H1 (cell line): ENCODE results near the gene CCNY. TPM values are rescaled to one million over a fixed set of nuclear protein-coding genes. Genes with fewer than 3 reads are reported as not detected.

Experiments
- CTCF ChIA-PET: fragments of 300-600 bp; sonication (Branson Sonifier 250); formaldehyde crosslinking; loops from one replicate; lab custom pipeline; 2021; ENCODE audit not compliant: partially characterized antibody; lab: Charles Lee
- POLR2A ChIA-PET: fragments of 300-600 bp; sonication (Branson Sonifier 250); formaldehyde crosslinking; loops from one replicate; lab custom pipeline; 2021; ENCODE audit warnings: inconsistent platforms; ENCODE audit not compliant: partially characterized antibody; lab: Charles Lee
- DNase-seq, 2 experiments: peaks; one replicate each; pipeline versions ENCODE4 v3.0.0 to v3.0.0-alpha.2; 2010 to 2022; ENCODE audit warnings: low spot score in 2 of 2, low read depth in 1 of 2, mixed read lengths in 1 of 2
- FAIRE-seq: peaks from 2 replicates; lab custom pipeline; 2011; peaks lifted over from hg19 to GRCh38; lab: Jason Lieb, UNC
- H2AFZ ChIP-seq: 2 replicates; pipeline ENCODE4 v1.8.1; 2012; ENCODE audit warnings: low read length, inconsistent platforms
- H2AK5ac ChIP-seq: 2 replicates; pipeline ENCODE4 v1.6.1; 2013; ENCODE audit warnings: low read depth, low read length
- H2BK120ac ChIP-seq: replicated peaks from 2 replicates; pipeline ENCODE3; 2013; ENCODE audit warnings: low read depth, low read length, inconsistent platforms
- H2BK12ac ChIP-seq: 2 replicates; pipeline ENCODE4 v1.6.1; 2013; ENCODE audit warnings: low read depth, low read length
- H2BK15ac ChIP-seq: 2 replicates; pipeline ENCODE4 v1.6.1; 2013; ENCODE audit warnings: low read length
- H2BK20ac ChIP-seq: 2 replicates; pipeline ENCODE4 v1.6.1; 2013; ENCODE audit warnings: low read length
- H2BK5ac ChIP-seq: 2 replicates; pipeline ENCODE4 v1.6.1; 2013; ENCODE audit warnings: low read depth, low read length
- H3K14ac ChIP-seq: 2 replicates; pipeline ENCODE4 v1.6.1; 2013; ENCODE audit warnings: inconsistent platforms; ENCODE audit not compliant: insufficient read length
- H3K18ac ChIP-seq: 2 replicates; pipeline ENCODE4 v1.6.1; 2013; ENCODE audit warnings: low read length; ENCODE audit errors: extremely low read depth
- H3K23ac ChIP-seq: 2 replicates; pipeline ENCODE4 v1.6.1; 2013; ENCODE audit warnings: inconsistent platforms; ENCODE audit not compliant: insufficient read length
- H3K23me2 ChIP-seq: 2 replicates; pipeline ENCODE4 v1.6.1; 2013; ENCODE audit warnings: low read depth, low read length
- H3K27ac ChIP-seq: 2 replicates; pipeline ENCODE4 v1.6.1; 2011; ENCODE audit warnings: low read depth, low read length, inconsistent platforms
- H3K27me3 ChIP-seq, 4 experiments: replicated peaks in 1 of 4; 1 replicate in 1 of 4; 2 replicates in 3 of 4; pipeline versions ENCODE4 v1.6.1 to v1.8.1; 2011 to 2013; ENCODE audit warnings: low read length in 3 of 4, mild to moderate bottlenecking in 3 of 4, inconsistent platforms in 2 of 4, mixed read lengths in 2 of 4, moderate library complexity in 1 of 4; ENCODE audit not compliant: control insufficient read depth in 3 of 4, insufficient read depth in 3 of 4; ENCODE audit errors: extremely low read depth in 1 of 4
- H3K36me3 ChIP-seq, 4 experiments: 2 replicates each; pipeline versions ENCODE4 v1.6.1 to v1.8.1; 2011 to 2013; ENCODE audit warnings: mild to moderate bottlenecking in 4 of 4, low read length in 3 of 4, moderate library complexity in 2 of 4, control low read depth in 1 of 4, inconsistent platforms in 1 of 4; ENCODE audit not compliant: insufficient read depth in 4 of 4, control insufficient read depth in 2 of 4
- H3K4ac ChIP-seq: replicated peaks from 2 replicates; pipeline ENCODE3; 2013; ENCODE audit warnings: low read length, low read depth, mixed read lengths, inconsistent platforms; ENCODE audit not compliant: insufficient read length
- H3K4me1 ChIP-seq, 4 experiments: replicated peaks in 1 of 4; 1 replicate in 1 of 4; 2 replicates in 3 of 4; pipeline versions ENCODE4 v1.6.1 to v1.8.1; 2011 to 2013; ENCODE audit warnings: low read length in 3 of 4, inconsistent platforms in 2 of 4, mixed read lengths in 1 of 4; ENCODE audit not compliant: insufficient read depth in 4 of 4, control insufficient read depth in 3 of 4
- H3K4me2 ChIP-seq, 2 experiments: 2 replicates each; pipeline versions ENCODE4 v1.6.1 to v1.8.1; 2011 to 2013; ENCODE audit warnings: low read depth in 2 of 2, low read length in 2 of 2, control low read depth in 1 of 2, inconsistent platforms in 1 of 2, mild to moderate bottlenecking in 1 of 2; ENCODE audit not compliant: insufficient read depth in 1 of 2
- H3K4me3 ChIP-seq, 4 experiments: fragments of 200-600, 300-600 bp in 1 of 4; sonication (generic), shearing (Covaris generic), sonication (Bioruptor Twin) in 1 of 4; 2 replicates each; pipeline versions ENCODE4 v1.5.1 to v1.8.1; 2011 to 2016; ENCODE audit warnings: low read length in 4 of 4, low read depth in 3 of 4, control low read depth in 2 of 4, inconsistent platforms in 2 of 4, mild to moderate bottlenecking in 2 of 4, mixed read lengths in 1 of 4, moderate library complexity in 1 of 4; ENCODE audit not compliant: insufficient read depth in 2 of 4; ENCODE audit errors: extremely low read depth in 1 of 4
- H3K56ac ChIP-seq: replicated peaks from 2 replicates; pipeline ENCODE3; 2013; ENCODE audit warnings: low read depth, mild to moderate bottlenecking, mixed read lengths, low read length, inconsistent platforms; ENCODE audit not compliant: insufficient read length
- H3K79me1 ChIP-seq: 2 replicates; pipeline ENCODE4 v1.6.1; 2013; ENCODE audit warnings: low read depth, low read length, control low read depth
- H3K79me2 ChIP-seq, 2 experiments: 2 replicates each; pipeline versions ENCODE4 v1.6.1 to v1.8.1; 2012 to 2013; ENCODE audit warnings: low read length in 2 of 2, mild to moderate bottlenecking in 2 of 2, inconsistent platforms in 1 of 2; ENCODE audit not compliant: insufficient read depth in 2 of 2, control insufficient read depth in 1 of 2
- H3K9ac ChIP-seq, 4 experiments: replicated peaks in 1 of 4; 1 replicate in 1 of 4; 2 replicates in 3 of 4; pipeline versions ENCODE4 v1.6.1 to v1.8.1; 2011 to 2013; ENCODE audit warnings: low read depth in 3 of 4, low read length in 3 of 4, control low read depth in 2 of 4, mild to moderate bottlenecking in 2 of 4, moderate library complexity in 2 of 4, inconsistent platforms in 1 of 4; ENCODE audit errors: extremely low read depth in 1 of 4
- H3K9me3 ChIP-seq, 2 experiments: 2 replicates each; pipeline versions ENCODE4 v1.6.1 to v1.8.1; 2012 to 2013; ENCODE audit warnings: mild to moderate bottlenecking in 2 of 2, moderate library complexity in 2 of 2, control low read depth in 1 of 2, inconsistent platforms in 1 of 2, low read depth in 1 of 2, low read length in 1 of 2, mixed read lengths in 1 of 2; ENCODE audit not compliant: insufficient read depth in 2 of 2
- H4K20me1 ChIP-seq, 2 experiments: replicated peaks in 1 of 2; 2 replicates each; pipeline versions ENCODE3 to v1.8.1; 2011 to 2013; ENCODE audit warnings: inconsistent platforms in 2 of 2, low read length in 2 of 2, mild to moderate bottlenecking in 1 of 2; ENCODE audit not compliant: insufficient read depth in 2 of 2, control insufficient read depth in 1 of 2
- H4K5ac ChIP-seq: 2 replicates; pipeline ENCODE4 v1.6.1; 2013; ENCODE audit warnings: low read length, low read depth, mixed read lengths, inconsistent platforms; ENCODE audit not compliant: insufficient read length
- H4K8ac ChIP-seq: 2 replicates; pipeline ENCODE4 v1.8.0; 2013; ENCODE audit warnings: mild to moderate bottlenecking, moderate library complexity, low read length, inconsistent platforms; ENCODE audit not compliant: insufficient read depth; ENCODE audit errors: extremely low read depth
- H4K91ac ChIP-seq: replicated peaks from 2 replicates; pipeline ENCODE3; 2013; ENCODE audit warnings: low read length, mixed read lengths, inconsistent platforms; ENCODE audit not compliant: insufficient read length
- JUN ChIP-seq: IDR thresholded peaks from 2 replicates; pipeline ENCODE4 v1.6.1; 2011; ENCODE audit warnings: low read depth, mild to moderate bottlenecking, improper control_type of control experiment, low read length
- JUND ChIP-seq: IDR thresholded peaks from 2 replicates; pipeline ENCODE4 v1.6.1; 2011; ENCODE audit warnings: mild to moderate bottlenecking, improper control_type of control experiment, low read length
- SAP30 ChIP-seq: fragments of 300-600 bp; sonication (generic); IDR thresholded peaks from 2 replicates; pipeline ENCODE4 v1.7.1; 2012; ENCODE audit warnings: low read length, moderate library complexity, mild to moderate bottlenecking, inconsistent platforms; ENCODE audit not compliant: insufficient read depth, insufficient replicate concordance
- SP2 ChIP-seq: IDR thresholded peaks from 2 replicates; pipeline ENCODE4 v1.6.1; 2012; ENCODE audit warnings: mild to moderate bottlenecking, low read length, inconsistent platforms
- SRF ChIP-seq: IDR thresholded peaks from 2 replicates; pipeline ENCODE4 v1.6.1; 2011; ENCODE audit warnings: mild to moderate bottlenecking, low read depth, low read length, moderate library complexity
- WGBS, 2 experiments: shearing (Covaris generic) in 1 of 2; methylation state at CpG; one replicate each; pipeline versions ENCODE4 v1.1.6 to v1.1.7; 2013 to 2015; ENCODE audit warnings: low lambda C conversion rate in 2 of 2, mixed read lengths in 2 of 2, inconsistent platforms in 1 of 2, low coverage in 1 of 2, missing lambda C conversion rate in 1 of 2; ENCODE audit not compliant: insufficient replicate concordance in 2 of 2, insufficient coverage in 1 of 2, insufficient read length in 1 of 2; ENCODE audit errors: extremely low coverage in 1 of 2, missing lambda C conversion rate in 1 of 2; 5-methylcytosine and 5-hydroxymethylcytosine counted together
- polyA plus RNA-seq, 7 experiments: library from polyadenylated mRNA; depleted of rRNA in 3 of 7; stranded (reverse) in 5 of 7; unstranded in 2 of 7; fragments of >200 nt in 5 of 7; fragments of 200-250 nt in 2 of 7; gene quantifications; 1 replicate in 5 of 7; 2 replicates in 1 of 7; 4 replicates in 1 of 7; pipeline versions ENCODE4 v1.2.1 to v1.2.3, GENCODE V29; 2011 to 2013; ENCODE audit warnings: missing spikeins in 2 of 7, mixed read lengths in 2 of 7
- total RNA-seq: library from RNA; stranded (reverse); fragmentation: NEBNext Ultra II Directional; extraction: Animal tissue kit (Norgen Biotek cat#: 25700); gene quantifications from 2 replicates; pipeline ENCODE4 v1.2.1, GENCODE V29; 2021
- TF ChIP-seq, protein P1 (sequence below): IDR thresholded peaks from 2 replicates; pipeline ENCODE4 v1.6.1; 2012; ENCODE audit warnings: low read length, inconsistent platforms

CCNY gene
- total and polyA plus RNA-seq, 2 of the 8 experiments (the other 6 are each of a cell fraction or from before 2014, with no cell fraction given): 25.3 to 68.2 TPM

DNA sequence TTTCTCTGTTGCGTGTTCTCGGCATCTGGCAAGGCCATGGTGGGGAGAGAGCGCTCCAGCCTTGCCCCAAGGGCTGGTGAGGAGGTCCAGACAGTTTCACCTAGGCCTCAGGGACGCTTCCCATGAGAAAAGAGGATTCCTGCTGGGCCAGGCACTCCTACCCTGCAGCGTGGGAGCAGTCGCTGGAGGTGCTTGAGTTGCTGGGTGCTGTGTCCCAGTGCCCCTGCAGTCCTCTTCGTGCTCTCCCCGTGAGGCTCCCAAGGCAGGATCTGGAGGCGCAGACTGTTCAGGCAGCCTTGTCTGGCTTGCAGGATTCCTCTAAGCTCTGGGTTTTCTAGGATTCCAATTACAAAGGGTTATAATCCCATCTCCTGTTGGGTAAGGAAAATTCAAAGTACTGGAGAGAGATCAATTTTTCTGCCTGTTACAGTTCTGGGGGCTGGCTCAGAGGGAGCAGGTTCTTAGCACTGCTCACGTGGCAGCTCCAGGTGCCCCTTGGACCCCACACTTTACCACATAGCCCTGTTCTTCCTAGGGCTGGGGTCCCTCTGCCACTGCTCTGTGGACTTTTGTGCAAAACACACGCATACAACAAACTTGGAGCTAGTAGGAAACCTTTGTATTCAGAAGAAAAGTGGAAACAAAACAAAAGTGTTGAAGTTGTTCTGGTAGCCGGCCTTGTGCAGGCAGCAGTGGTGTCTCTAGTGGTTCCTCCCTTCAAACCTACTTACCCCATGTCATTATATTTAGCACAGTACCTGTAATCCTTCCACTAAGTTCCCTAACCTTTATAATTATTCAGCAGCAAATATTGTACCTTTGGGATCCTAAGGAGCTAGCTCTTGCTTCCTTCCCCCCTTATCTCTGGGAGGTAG, 60.5 kb downstream of the CCNY start:
- Histone ChIP-seq H3K27me3 (no peaks in the 10 kb centered on the region), H3K4ac (no peak overlapping the region), H2BK12ac (no peak overlapping the region), H2BK20ac (no peak overlapping the region), H3K9ac (no peak overlapping the region), H3K18ac (no peak overlapping the region; the same call in 1 of the 2 replicates), H4K8ac (peak overlapping the region; percentile 62), H3K79me2 (peaks cover 15 to 83% of the 10 kb centered on the region in 2 experiments), H3K27ac (no peak overlapping the region), H2AFZ (no peak overlapping the region), H3K56ac (no peak overlapping the region), H3K4me2 (no peak overlapping the region; a peak in 1 of 4 replicates), H3K4me1 (peaks cover 20 to 49% (median 36%) of the 10 kb centered on the region in 4 experiments), H4K20me1 (peaks cover 0 to 11% of the 10 kb centered on the region in 2 experiments), H2BK5ac (no peak overlapping the region), H3K4me3 (no peak overlapping the region; a peak in 1 of 8 replicates), H3K79me1 (peaks cover 21% of the 10 kb centered on the region), H4K91ac (peak overlapping the region; percentile 42), H3K9me3 (no peaks in the 10 kb centered on the region), H3K36me3 (no peaks in the 10 kb centered on the region; a peak in 1 of 8 replicates), H2BK120ac (no peak overlapping the region), H3K23me2 (no peaks in the 10 kb centered on the region), H2BK15ac (0 out of 2 replicates have a peak overlapping the region, but pooled peaks have one; percentile 24), H3K23ac (no peak overlapping the region), H4K5ac (no peak overlapping the region), H3K14ac (no peak overlapping the region), H2AK5ac (no peak overlapping the region)
- 80% methylated on average over 12 of the region's 12 CpGs; no CpG with 5 or more reads in 1 of the 2 experiments for WGBS, 2 experiments
- FAIRE-seq (no peak), DNase-seq (no peak)
- POLR2A ChIA-PET: interaction anchor here (1.0 to 1.3 kb wide), 2 partner anchors 14 to 32 kb away, joined by 3 read pairs; no protein-coding TSS in a partner anchor
- CTCF ChIA-PET: interaction anchor here (0.6 to 1.5 kb wide), 5 partner anchors 15 to 404 kb away, joined by 3 to 5 read pairs (median 3); no protein-coding TSS in a partner anchor
- TF ChIP-seq JUN: no peak
- no peak for TF ChIP-seq SP2
- TF ChIP-seq SAP30: no peak
- TF ChIP-seq SRF: no peak
- TF ChIP-seq JUND: no peak
- TF ChIP-seq, protein P1, sequence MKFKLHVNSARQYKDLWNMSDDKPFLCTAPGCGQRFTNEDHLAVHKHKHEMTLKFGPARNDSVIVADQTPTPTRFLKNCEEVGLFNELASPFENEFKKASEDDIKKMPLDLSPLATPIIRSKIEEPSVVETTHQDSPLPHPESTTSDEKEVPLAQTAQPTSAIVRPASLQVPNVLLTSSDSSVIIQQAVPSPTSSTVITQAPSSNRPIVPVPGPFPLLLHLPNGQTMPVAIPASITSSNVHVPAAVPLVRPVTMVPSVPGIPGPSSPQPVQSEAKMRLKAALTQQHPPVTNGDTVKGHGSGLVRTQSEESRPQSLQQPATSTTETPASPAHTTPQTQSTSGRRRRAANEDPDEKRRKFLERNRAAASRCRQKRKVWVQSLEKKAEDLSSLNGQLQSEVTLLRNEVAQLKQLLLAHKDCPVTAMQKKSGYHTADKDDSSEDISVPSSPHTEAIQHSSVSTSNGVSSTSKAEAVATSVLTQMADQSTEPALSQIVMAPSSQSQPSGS: no peak
